Loucy (cell line): ENCODE data around the gene LAMA4.

Experiments
- CTCF ChIP-seq: fragments of 200-600 bp; sonication (generic); conservative IDR thresholded peaks from 2 replicates; pipeline ENCODE4 v1.5.1; 2014; ENCODE audit warnings: mild to moderate bottlenecking, antibody characterized with exemption, low read length
- EZH2phosphoT487 ChIP-seq: fragments of 200-600 bp; IDR thresholded peaks from 2 replicates; pipeline ENCODE4 v1.6.1; 2018; ENCODE audit warnings: antibody characterized with exemption, mild to moderate bottlenecking, moderate library complexity, borderline replicate concordance

- TF ChIP-seq CTCF (no peak), EZH2phosphoT487 (no peak)
Observed at GRCh38 chr6:112241820-112242429, 12.4 kb downstream of the LAMA4 start.
